ENCODE measurements around the gene CDH18. TPM values are rescaled to one million over a fixed set of nuclear protein-coding genes. Genes with fewer than 3 reads are reported as not detected.

Gene CDH18
- total RNA-seq, 2 donors from 2014 or later = 0.60 TPM; not detected in 1

DNA sequence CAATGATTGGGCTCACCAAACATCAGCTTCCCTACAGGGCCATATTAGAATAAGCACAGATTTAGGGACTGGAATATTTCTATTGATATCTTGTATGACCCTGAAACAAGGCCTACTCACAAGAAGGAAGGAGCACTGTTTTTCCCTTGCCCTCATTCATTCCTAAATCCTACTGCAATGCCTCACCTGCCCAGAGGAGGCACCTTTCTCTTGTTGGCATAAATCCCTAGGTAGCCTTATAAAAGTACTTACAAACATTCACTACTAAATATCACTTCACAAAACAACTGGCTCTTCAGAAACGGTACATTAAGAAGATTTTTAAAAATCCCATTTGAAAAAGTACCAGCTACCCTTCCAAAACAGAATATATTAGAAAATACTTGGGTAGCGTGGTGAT is 449.4 kb downstream of the CDH18 start:
- no peak for DNase-seq (ENCODE audit: low spot score)
- intact Hi-C loops (cut with DNase I) = no loop called here

GRCh38 chr5:19536387-19536786 is 451.6 kb downstream of the CDH18 start:
- intact Hi-C loops (cut with DNase I) = no loop called here
- no peak for DNase-seq (ENCODE audit: low spot score)

- intact Hi-C loops (cut with DNase I) = no loop called here
- DNase-seq (ENCODE audit: low spot score) = no peak
These were observed 453.2 kb downstream of the CDH18 start for GRCh38 chr5:19534751-19535150.

GRCh38 chr5:19532936-19533335 is 455.1 kb downstream of the CDH18 start:
- DNase-seq (ENCODE audit: low spot score) = no peak
- intact Hi-C loops (cut with DNase I) = no loop called here

GRCh38 chr5:19531374-19531952 is 456.5 kb downstream of the CDH18 start:
- intact Hi-C loops (cut with DNase I) = no loop called here
- DNase-seq (ENCODE audit: low spot score) = no peak

DNA sequence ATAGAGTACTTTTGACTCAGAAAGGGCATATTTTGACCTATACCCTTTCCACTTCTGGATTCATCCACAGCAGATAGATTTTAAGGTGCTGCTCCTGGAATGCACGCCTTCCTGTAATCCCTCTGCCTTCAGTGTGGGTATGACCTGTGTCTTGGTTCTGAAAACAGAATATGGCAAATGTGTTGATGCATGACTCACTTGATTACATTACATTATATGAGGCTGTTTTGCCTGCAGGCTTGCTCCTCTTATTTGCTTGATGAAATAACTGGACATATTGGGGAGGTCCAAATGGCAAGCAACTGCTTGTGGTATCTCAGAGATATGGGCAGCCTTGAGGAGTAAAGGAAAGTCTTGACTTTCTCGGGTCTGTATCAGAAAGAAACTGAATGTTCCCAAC is 468.6 kb downstream of the CDH18 start:
- intact Hi-C loops (cut with DNase I) = no loop called here
- DNase-seq (ENCODE audit: low spot score) = no peak

DNA sequence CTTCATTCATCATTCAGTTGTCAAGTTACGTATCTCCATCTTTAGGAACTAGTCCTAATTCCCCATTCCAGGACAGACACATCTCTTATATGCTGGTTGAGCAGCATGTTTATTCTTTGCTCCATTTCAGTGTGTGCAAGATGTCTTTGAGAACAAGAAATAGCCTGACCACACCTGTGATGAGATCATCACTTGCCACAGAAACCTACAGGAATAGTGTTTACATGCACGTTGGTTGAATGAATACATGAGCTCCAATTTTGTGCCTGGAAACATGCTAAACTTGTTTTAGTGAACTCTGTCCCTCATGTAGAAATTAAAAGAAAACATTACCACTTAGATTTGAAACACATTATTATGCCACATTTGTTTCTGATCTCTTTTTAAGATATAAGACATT is 489.1 kb downstream of the CDH18 start:
- intact Hi-C loops (cut with DNase I) = no loop called here

DNA sequence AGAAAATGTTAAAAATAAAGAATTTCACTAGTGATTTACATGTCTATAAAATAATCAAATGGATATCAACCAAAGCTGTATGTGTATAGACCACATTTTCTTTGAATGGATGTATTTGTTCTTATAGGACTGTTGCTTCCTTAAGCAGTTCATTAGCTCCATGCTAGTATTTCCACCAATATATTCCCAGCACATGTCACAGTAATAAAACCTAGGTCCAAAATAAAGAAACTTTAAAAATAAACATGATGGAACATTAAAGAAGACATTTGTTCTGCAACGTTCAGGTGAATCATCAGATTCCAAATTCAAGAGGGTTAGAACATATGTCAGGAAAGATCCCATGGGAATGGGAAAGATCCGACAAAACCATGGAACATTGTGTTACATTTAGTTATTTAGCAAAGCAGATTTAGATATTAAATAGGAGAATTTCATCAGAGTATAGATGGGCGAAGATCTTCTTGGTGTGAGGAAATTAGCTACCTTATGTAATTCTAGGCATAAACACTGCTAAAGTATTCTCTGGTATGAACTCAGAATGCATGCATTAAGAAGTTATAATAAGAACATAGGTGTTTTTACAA is 490.7 kb downstream of the CDH18 start:
- intact Hi-C loops (cut with DNase I) = no loop called here

More for the DNA sequence above, 489.1 kb downstream of the CDH18 start:
- no peak for DNase-seq (ENCODE audit: low spot score)

DNA sequence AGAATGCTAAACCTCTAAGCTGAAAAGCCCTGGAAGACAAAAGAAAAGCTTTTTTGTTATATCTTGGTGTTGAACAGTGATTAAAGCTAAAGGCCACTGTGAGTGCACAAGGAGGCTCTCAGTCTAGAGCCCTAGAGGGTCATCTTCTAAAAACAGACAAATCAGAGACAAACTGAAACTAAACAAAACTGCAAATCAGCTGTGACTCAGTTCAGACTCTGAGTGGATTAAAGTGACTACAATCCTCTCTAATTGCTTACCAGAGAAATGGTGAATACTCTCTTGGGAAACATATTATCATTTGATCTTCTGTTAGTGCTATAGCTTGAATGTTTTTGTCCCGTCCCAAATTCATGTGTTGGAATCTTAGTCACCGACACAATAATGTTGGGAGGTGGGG is 491.9 kb downstream of the CDH18 start:
- intact Hi-C loops (cut with DNase I) = no loop called here
- DNase-seq (ENCODE audit: low spot score) = no peak

More for the DNA sequence above, 490.7 kb downstream of the CDH18 start:
- no peak for DNase-seq (ENCODE audit: low spot score)

DNA sequence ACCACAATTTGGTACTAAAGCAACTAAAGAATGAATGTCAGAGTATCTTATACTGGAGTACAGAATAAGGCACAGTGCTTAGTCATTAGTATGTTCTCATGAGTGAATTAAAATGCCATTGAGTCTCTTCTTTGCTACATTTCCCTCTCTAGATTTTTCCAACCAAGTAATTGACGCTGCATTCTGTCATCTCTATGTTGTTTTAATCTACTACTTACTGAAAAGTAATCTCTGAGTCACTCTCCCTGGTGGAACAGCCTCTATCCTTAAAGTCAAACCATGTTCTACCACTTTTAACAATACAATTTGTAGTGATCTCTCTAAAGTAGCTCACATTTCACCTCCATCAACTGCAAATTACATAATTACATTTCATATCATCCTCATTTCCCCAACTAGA is 495.1 kb downstream of the CDH18 start:
- intact Hi-C loops (cut with DNase I) = no loop called here
- no peak for DNase-seq (ENCODE audit: low spot score)

GRCh38 chr5:19488786-19489185 is 499.2 kb downstream of the CDH18 start:
- intact Hi-C loops (cut with DNase I) = no loop called here
- no peak for DNase-seq (ENCODE audit: low spot score)

DNA sequence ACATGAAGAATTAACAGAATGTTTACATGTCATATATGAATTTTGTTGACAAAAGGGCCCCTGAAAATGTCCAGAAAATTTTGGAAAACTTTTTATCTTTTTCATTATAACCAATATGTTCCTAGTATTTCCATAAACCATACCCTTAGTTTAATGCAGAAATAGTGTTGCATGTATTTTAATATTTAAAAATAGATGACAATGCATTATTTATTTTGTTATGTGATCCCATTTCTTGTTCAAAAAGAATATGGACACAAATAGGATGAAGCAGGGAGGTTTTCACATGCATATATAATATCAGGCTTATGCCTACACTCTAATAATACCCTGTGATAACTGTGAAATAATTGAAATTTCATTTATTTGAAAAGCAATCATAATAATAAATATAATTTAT is 500.5 kb downstream of the CDH18 start:
- no peak for DNase-seq (ENCODE audit: low spot score)
- intact Hi-C loops (cut with DNase I) = no loop called here

- no peak for DNase-seq (ENCODE audit: low spot score)
- intact Hi-C loops (cut with DNase I) = no loop called here
These were observed 508.4 kb downstream of the CDH18 start for GRCh38 chr5:19479562-19479961.

DNA sequence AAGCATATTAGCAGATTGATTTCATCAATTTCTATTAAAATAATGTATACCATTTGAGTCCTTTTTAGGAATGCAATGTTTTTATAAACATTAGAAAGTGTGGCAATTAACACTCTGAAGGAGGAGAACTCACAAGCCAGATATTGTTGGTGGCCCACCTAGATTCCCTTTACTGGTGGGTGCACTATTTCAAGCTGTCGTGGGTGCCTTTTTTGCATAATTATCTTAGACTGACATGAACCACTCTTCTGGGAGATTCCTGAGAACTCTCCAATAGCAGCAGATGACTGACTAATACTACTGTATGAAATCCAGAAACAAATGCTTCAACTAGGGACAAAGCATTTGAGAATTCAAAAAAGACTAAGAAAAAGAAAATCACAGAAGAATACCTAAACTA is 526.0 kb downstream of the CDH18 start:
- intact Hi-C loops (cut with DNase I) = no loop called here
- DNase-seq (ENCODE audit: low spot score) = no peak

- intact Hi-C loops (cut with DNase I) = no loop called here
- DNase-seq (ENCODE audit: low spot score) = no peak
These were observed 563.5 kb downstream of the CDH18 start for GRCh38 chr5:19424506-19424905.

Measured in posterior vena cava (tissue), 2 donors.